H1 (cell line): Measurements from ENCODE around the gene CORO7. TPM values are rescaled to one million over a fixed set of nuclear protein-coding genes. Genes with fewer than 3 reads are reported as not detected.

Experiments
- CTCF ChIA-PET: fragments of 300-600 bp; sonication (Branson Sonifier 250); formaldehyde crosslinking; loops from one replicate; lab custom pipeline; 2021; ENCODE audit not compliant: partially characterized antibody; lab: Charles Lee
- POLR2A ChIA-PET: fragments of 300-600 bp; sonication (Branson Sonifier 250); formaldehyde crosslinking; loops from one replicate; lab custom pipeline; 2021; ENCODE audit warnings: inconsistent platforms; ENCODE audit not compliant: partially characterized antibody; lab: Charles Lee
- DNase-seq, 2 experiments: peaks; one replicate each; pipeline versions ENCODE4 v3.0.0 to v3.0.0-alpha.2; 2010 to 2022; ENCODE audit warnings: low spot score in 2 of 2, low read depth in 1 of 2, mixed read lengths in 1 of 2
- FAIRE-seq: peaks from 2 replicates; lab custom pipeline; 2011; peaks lifted over from hg19 to GRCh38; lab: Jason Lieb, UNC
- H2AFZ ChIP-seq: 2 replicates; pipeline ENCODE4 v1.8.1; 2012; ENCODE audit warnings: low read length, inconsistent platforms
- H2AK5ac ChIP-seq: 2 replicates; pipeline ENCODE4 v1.6.1; 2013; ENCODE audit warnings: low read depth, low read length
- H2BK120ac ChIP-seq: replicated peaks from 2 replicates; pipeline ENCODE3; 2013; ENCODE audit warnings: low read depth, low read length, inconsistent platforms
- H2BK12ac ChIP-seq: 2 replicates; pipeline ENCODE4 v1.6.1; 2013; ENCODE audit warnings: low read depth, low read length
- H2BK15ac ChIP-seq: 2 replicates; pipeline ENCODE4 v1.6.1; 2013; ENCODE audit warnings: low read length
- H2BK20ac ChIP-seq: 2 replicates; pipeline ENCODE4 v1.6.1; 2013; ENCODE audit warnings: low read length
- H2BK5ac ChIP-seq: 2 replicates; pipeline ENCODE4 v1.6.1; 2013; ENCODE audit warnings: low read depth, low read length
- H3K14ac ChIP-seq: 2 replicates; pipeline ENCODE4 v1.6.1; 2013; ENCODE audit warnings: inconsistent platforms; ENCODE audit not compliant: insufficient read length
- H3K18ac ChIP-seq: 2 replicates; pipeline ENCODE4 v1.6.1; 2013; ENCODE audit warnings: low read length; ENCODE audit errors: extremely low read depth
- H3K23ac ChIP-seq: 2 replicates; pipeline ENCODE4 v1.6.1; 2013; ENCODE audit warnings: inconsistent platforms; ENCODE audit not compliant: insufficient read length
- H3K23me2 ChIP-seq: 2 replicates; pipeline ENCODE4 v1.6.1; 2013; ENCODE audit warnings: low read depth, low read length
- H3K27ac ChIP-seq: 2 replicates; pipeline ENCODE4 v1.6.1; 2011; ENCODE audit warnings: low read depth, low read length, inconsistent platforms
- H3K27me3 ChIP-seq, 4 experiments: replicated peaks in 1 of 4; 1 replicate in 1 of 4; 2 replicates in 3 of 4; pipeline versions ENCODE4 v1.6.1 to v1.8.1; 2011 to 2013; ENCODE audit warnings: low read length in 3 of 4, mild to moderate bottlenecking in 3 of 4, inconsistent platforms in 2 of 4, mixed read lengths in 2 of 4, moderate library complexity in 1 of 4; ENCODE audit not compliant: control insufficient read depth in 3 of 4, insufficient read depth in 3 of 4; ENCODE audit errors: extremely low read depth in 1 of 4
- H3K36me3 ChIP-seq, 4 experiments: 2 replicates each; pipeline versions ENCODE4 v1.6.1 to v1.8.1; 2011 to 2013; ENCODE audit warnings: mild to moderate bottlenecking in 4 of 4, low read length in 3 of 4, moderate library complexity in 2 of 4, control low read depth in 1 of 4, inconsistent platforms in 1 of 4; ENCODE audit not compliant: insufficient read depth in 4 of 4, control insufficient read depth in 2 of 4
- H3K4ac ChIP-seq: replicated peaks from 2 replicates; pipeline ENCODE3; 2013; ENCODE audit warnings: low read length, low read depth, mixed read lengths, inconsistent platforms; ENCODE audit not compliant: insufficient read length
- H3K4me1 ChIP-seq, 4 experiments: replicated peaks in 1 of 4; 1 replicate in 1 of 4; 2 replicates in 3 of 4; pipeline versions ENCODE4 v1.6.1 to v1.8.1; 2011 to 2013; ENCODE audit warnings: low read length in 3 of 4, inconsistent platforms in 2 of 4, mixed read lengths in 1 of 4; ENCODE audit not compliant: insufficient read depth in 4 of 4, control insufficient read depth in 3 of 4
- H3K4me2 ChIP-seq, 2 experiments: 2 replicates each; pipeline versions ENCODE4 v1.6.1 to v1.8.1; 2011 to 2013; ENCODE audit warnings: low read depth in 2 of 2, low read length in 2 of 2, control low read depth in 1 of 2, inconsistent platforms in 1 of 2, mild to moderate bottlenecking in 1 of 2; ENCODE audit not compliant: insufficient read depth in 1 of 2
- H3K4me3 ChIP-seq, 4 experiments: fragments of 200-600, 300-600 bp in 1 of 4; sonication (generic), shearing (Covaris generic), sonication (Bioruptor Twin) in 1 of 4; 2 replicates each; pipeline versions ENCODE4 v1.5.1 to v1.8.1; 2011 to 2016; ENCODE audit warnings: low read length in 4 of 4, low read depth in 3 of 4, control low read depth in 2 of 4, inconsistent platforms in 2 of 4, mild to moderate bottlenecking in 2 of 4, mixed read lengths in 1 of 4, moderate library complexity in 1 of 4; ENCODE audit not compliant: insufficient read depth in 2 of 4; ENCODE audit errors: extremely low read depth in 1 of 4
- H3K56ac ChIP-seq: replicated peaks from 2 replicates; pipeline ENCODE3; 2013; ENCODE audit warnings: low read depth, mild to moderate bottlenecking, mixed read lengths, low read length, inconsistent platforms; ENCODE audit not compliant: insufficient read length
- H3K79me1 ChIP-seq: 2 replicates; pipeline ENCODE4 v1.6.1; 2013; ENCODE audit warnings: low read depth, low read length, control low read depth
- H3K79me2 ChIP-seq, 2 experiments: 2 replicates each; pipeline versions ENCODE4 v1.6.1 to v1.8.1; 2012 to 2013; ENCODE audit warnings: low read length in 2 of 2, mild to moderate bottlenecking in 2 of 2, inconsistent platforms in 1 of 2; ENCODE audit not compliant: insufficient read depth in 2 of 2, control insufficient read depth in 1 of 2
- H3K9ac ChIP-seq, 4 experiments: replicated peaks in 1 of 4; 1 replicate in 1 of 4; 2 replicates in 3 of 4; pipeline versions ENCODE4 v1.6.1 to v1.8.1; 2011 to 2013; ENCODE audit warnings: low read depth in 3 of 4, low read length in 3 of 4, control low read depth in 2 of 4, mild to moderate bottlenecking in 2 of 4, moderate library complexity in 2 of 4, inconsistent platforms in 1 of 4; ENCODE audit errors: extremely low read depth in 1 of 4
- H3K9me3 ChIP-seq, 2 experiments: 2 replicates each; pipeline versions ENCODE4 v1.6.1 to v1.8.1; 2012 to 2013; ENCODE audit warnings: mild to moderate bottlenecking in 2 of 2, moderate library complexity in 2 of 2, control low read depth in 1 of 2, inconsistent platforms in 1 of 2, low read depth in 1 of 2, low read length in 1 of 2, mixed read lengths in 1 of 2; ENCODE audit not compliant: insufficient read depth in 2 of 2
- H4K20me1 ChIP-seq, 2 experiments: replicated peaks in 1 of 2; 2 replicates each; pipeline versions ENCODE3 to v1.8.1; 2011 to 2013; ENCODE audit warnings: inconsistent platforms in 2 of 2, low read length in 2 of 2, mild to moderate bottlenecking in 1 of 2; ENCODE audit not compliant: insufficient read depth in 2 of 2, control insufficient read depth in 1 of 2
- H4K5ac ChIP-seq: 2 replicates; pipeline ENCODE4 v1.6.1; 2013; ENCODE audit warnings: low read length, low read depth, mixed read lengths, inconsistent platforms; ENCODE audit not compliant: insufficient read length
- H4K8ac ChIP-seq: 2 replicates; pipeline ENCODE4 v1.8.0; 2013; ENCODE audit warnings: mild to moderate bottlenecking, moderate library complexity, low read length, inconsistent platforms; ENCODE audit not compliant: insufficient read depth; ENCODE audit errors: extremely low read depth
- H4K91ac ChIP-seq: replicated peaks from 2 replicates; pipeline ENCODE3; 2013; ENCODE audit warnings: low read length, mixed read lengths, inconsistent platforms; ENCODE audit not compliant: insufficient read length
- CHD2 ChIP-seq: IDR thresholded peaks from 2 replicates; pipeline ENCODE4 v1.6.1; 2012; ENCODE audit warnings: low read length, improper control_type of control experiment
- EGR1 ChIP-seq: IDR thresholded peaks from 2 replicates; pipeline ENCODE4 v1.6.1; 2011; ENCODE audit warnings: low read depth, low read length, borderline replicate concordance
- FOSL1 ChIP-seq: IDR thresholded peaks from 2 replicates; pipeline ENCODE4 v1.6.1; 2011; ENCODE audit warnings: mild to moderate bottlenecking, low read depth, low read length, moderate library complexity; ENCODE audit not compliant: insufficient read depth
- GABPA ChIP-seq: IDR thresholded peaks from 2 replicates; pipeline ENCODE4 v1.6.1; 2011; ENCODE audit warnings: mild to moderate bottlenecking, low read length, moderate library complexity, borderline replicate concordance; ENCODE audit not compliant: insufficient read depth
- KDM4A ChIP-seq: IDR thresholded peaks from one replicate; pipeline ENCODE4 v1.7.1; 2012; ENCODE audit warnings: low read depth, mild to moderate bottlenecking, moderate library complexity, low read length, inconsistent platforms; ENCODE audit not compliant: severe bottlenecking
- MAX ChIP-seq: IDR thresholded peaks from 2 replicates; pipeline ENCODE4 v1.6.1; 2012; ENCODE audit warnings: inconsistent platforms
- POLR2AphosphoS5 ChIP-seq: IDR thresholded peaks from 2 replicates; pipeline ENCODE4 v1.6.1; 2011; ENCODE audit warnings: low read depth, low read length
- POU5F1 ChIP-seq: IDR thresholded peaks from 2 replicates; pipeline ENCODE4 v1.6.1; 2011; ENCODE audit warnings: low read depth, mild to moderate bottlenecking, low read length, moderate library complexity
- SIN3A ChIP-seq, 2 experiments: IDR thresholded peaks in 1 of 2; conservative IDR thresholded peaks in 1 of 2; 2 replicates each; pipeline ENCODE4 v1.6.1; 2011 to 2012; ENCODE audit warnings: low read length in 2 of 2, improper control_type of control experiment in 1 of 2, low read depth in 1 of 2, mild to moderate bottlenecking in 1 of 2
- SIRT6 ChIP-seq: IDR thresholded peaks from one replicate; pipeline ENCODE4 v1.7.1; 2012; ENCODE audit warnings: low read length, inconsistent platforms
- SP1 ChIP-seq: IDR thresholded peaks from 2 replicates; pipeline ENCODE4 v1.6.1; 2011; ENCODE audit warnings: low read depth, low read length
- SP4 ChIP-seq: IDR thresholded peaks from 2 replicates; pipeline ENCODE4 v1.6.1; 2012; ENCODE audit warnings: low read length, inconsistent platforms
- USF2 ChIP-seq: IDR thresholded peaks from 2 replicates; pipeline ENCODE4 v1.6.1; 2011; ENCODE audit warnings: low read length, improper control_type of control experiment
- WGBS, 2 experiments: shearing (Covaris generic) in 1 of 2; methylation state at CpG; one replicate each; pipeline versions ENCODE4 v1.1.6 to v1.1.7; 2013 to 2015; ENCODE audit warnings: low lambda C conversion rate in 2 of 2, mixed read lengths in 2 of 2, inconsistent platforms in 1 of 2, low coverage in 1 of 2, missing lambda C conversion rate in 1 of 2; ENCODE audit not compliant: insufficient replicate concordance in 2 of 2, insufficient coverage in 1 of 2, insufficient read length in 1 of 2; ENCODE audit errors: extremely low coverage in 1 of 2, missing lambda C conversion rate in 1 of 2; 5-methylcytosine and 5-hydroxymethylcytosine counted together
- polyA plus RNA-seq, 7 experiments: library from polyadenylated mRNA; depleted of rRNA in 3 of 7; stranded (reverse) in 5 of 7; unstranded in 2 of 7; fragments of >200 nt in 5 of 7; fragments of 200-250 nt in 2 of 7; gene quantifications; 1 replicate in 5 of 7; 2 replicates in 1 of 7; 4 replicates in 1 of 7; pipeline versions ENCODE4 v1.2.1 to v1.2.3, GENCODE V29; 2011 to 2013; ENCODE audit warnings: missing spikeins in 2 of 7, mixed read lengths in 2 of 7
- total RNA-seq: library from RNA; stranded (reverse); fragmentation: NEBNext Ultra II Directional; extraction: Animal tissue kit (Norgen Biotek cat#: 25700); gene quantifications from 2 replicates; pipeline ENCODE4 v1.2.1, GENCODE V29; 2021

The CORO7 gene
- total and polyA plus RNA-seq, 2 of the 8 experiments (the other 6 are each of a cell fraction or from before 2014, with no cell fraction given) = 25.2 to 29.8 TPM

- no peak overlapping the region for H3K14ac ChIP-seq
- peaks cover 0 to 3% (median 1%) of the 10 kb centered on the region in 4 experiments; a peak in 3 of 7 replicates for H3K4me1 ChIP-seq
- CTCF ChIA-PET = interaction anchor here (0.8 to 14.0 kb wide), 8 partner anchors 8 to 100 kb away, joined by 3 to 425 read pairs (median 14); no protein-coding TSS in a partner anchor
- H3K23ac ChIP-seq = no peak overlapping the region
- no peak overlapping the region for H3K56ac ChIP-seq
- no peak overlapping the region for H4K91ac ChIP-seq
- H3K4me2 ChIP-seq = no peak overlapping the region
- H4K5ac ChIP-seq = no peak overlapping the region
- peaks cover 2% of the 10 kb centered on the region; the same call in 1 of the 2 replicates for H3K23me2 ChIP-seq
- H3K9ac ChIP-seq = no peak overlapping the region
- H2BK15ac ChIP-seq = no peak overlapping the region
- H2BK5ac ChIP-seq = no peak overlapping the region
- no peak overlapping the region for H4K8ac ChIP-seq
- H2BK12ac ChIP-seq = no peak overlapping the region
- H3K27me3 ChIP-seq = no peaks in the 10 kb centered on the region
- POLR2A ChIA-PET = interaction anchor here (0.8 to 2.3 kb wide), 7 partner anchors 9 to 45 kb away, joined by 3 to 14 read pairs (median 4); no protein-coding TSS in a partner anchor
- H3K79me2 ChIP-seq = no peaks in the 10 kb centered on the region
- FAIRE-seq (no peak), DNase-seq (no peak)
- no peaks in the 10 kb centered on the region for H3K36me3 ChIP-seq
- no peak overlapping the region for H3K27ac ChIP-seq
- H3K4ac ChIP-seq = no peak overlapping the region
- WGBS, 2 experiments = 87% methylated on average over 12 of the region's 12 CpGs; no CpG with 5 or more reads in 1 of the 2 experiments
- no peak overlapping the region for H3K4me3 ChIP-seq
- H2AK5ac ChIP-seq = no peak overlapping the region
- no peaks in the 10 kb centered on the region for H3K79me1 ChIP-seq
- H2AFZ ChIP-seq = no peak overlapping the region
- no peak overlapping the region for H3K18ac ChIP-seq
- H2BK20ac ChIP-seq = no peak overlapping the region
- H3K9me3 ChIP-seq = no peaks in the 10 kb centered on the region
- peaks cover 0 to 3% of the 10 kb centered on the region in 2 experiments for H4K20me1 ChIP-seq
- no peak overlapping the region for H2BK120ac ChIP-seq
- TF ChIP-seq EGR1 = no peak
- no peak for TF ChIP-seq KDM4A
- TF ChIP-seq USF2 = no peak
- TF ChIP-seq SIRT6 = no peak
- no peak for TF ChIP-seq GABPA
- TF ChIP-seq MAX = no peak
- TF ChIP-seq SIN3A (conservative IDR thresholded peaks at IDR 0.05 in 1 of 2, IDR thresholded peaks at IDR 0.05 in 1 of 2; ENCODE audit: low read depth in 1 of 2, low read length in 2 of 2) = no peak
- no peak for TF ChIP-seq POLR2AphosphoS5
- no peak for TF ChIP-seq POU5F1
- no peak for TF ChIP-seq FOSL1
- TF ChIP-seq SP4 = no peak
- TF ChIP-seq CHD2 = no peak
- no peak for TF ChIP-seq SP1
Measured at GRCh38 chr16:4361944-4362311, 54.5 kb downstream of the CORO7 start.
